Stimulated activated CD8-positive, alpha-beta memory T cell treated with anti-CD3 and anti-CD28 coated beads, Interleukin-12 subunit alpha, Interleukin-12 subunit beta, amount 100 ng/mL, for 4 hours (primary cell): ENCODE data around the gene LRRC18.

ENCODE experiments used
- DNase-seq: peaks from one replicate; pipeline ENCODE4 v3.0.0-alpha.2; 2020; ENCODE audit warnings: low read depth

The LRRC18 gene

DNA sequence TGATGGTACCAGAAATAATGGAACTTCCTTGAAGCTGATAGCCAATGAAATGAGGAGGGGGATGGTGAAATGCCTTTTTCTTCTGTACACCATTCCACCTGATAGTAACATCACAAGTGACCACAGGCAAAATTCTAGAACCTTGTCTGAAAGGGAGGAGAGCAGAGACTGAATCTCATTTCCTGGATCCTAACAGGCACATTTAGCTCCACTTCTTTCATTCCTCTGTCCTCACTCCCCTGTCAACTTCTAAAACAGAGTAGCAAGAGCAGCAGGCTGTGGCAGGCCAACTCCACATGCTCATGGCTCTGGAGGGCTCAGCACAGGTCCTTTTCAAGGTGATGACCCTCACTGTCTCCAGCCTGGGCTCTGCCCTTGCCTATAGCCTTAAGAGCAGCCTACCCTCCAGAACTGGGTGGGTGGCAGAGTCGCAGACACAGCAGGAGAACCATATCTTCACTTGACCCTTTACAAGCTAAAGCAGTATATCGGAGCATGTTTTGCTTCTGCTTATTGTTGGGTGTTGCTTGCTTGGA, at the start of gene LRRC18:
Gene LRRC18 (minus strand): TSS at position 51 of the 536 bp plus-strand sequence. CDS start 25,685 bp downstream, outside the sequence.
- no peak for DNase-seq

GRCh38 chr10:48985621-48986158, 46.0 kb upstream of the LRRC18 start:
- DNase-seq: no peak

GRCh38 chr10:48983648-48984351, 44.2 kb upstream of the LRRC18 start:
- no peak for DNase-seq

DNA sequence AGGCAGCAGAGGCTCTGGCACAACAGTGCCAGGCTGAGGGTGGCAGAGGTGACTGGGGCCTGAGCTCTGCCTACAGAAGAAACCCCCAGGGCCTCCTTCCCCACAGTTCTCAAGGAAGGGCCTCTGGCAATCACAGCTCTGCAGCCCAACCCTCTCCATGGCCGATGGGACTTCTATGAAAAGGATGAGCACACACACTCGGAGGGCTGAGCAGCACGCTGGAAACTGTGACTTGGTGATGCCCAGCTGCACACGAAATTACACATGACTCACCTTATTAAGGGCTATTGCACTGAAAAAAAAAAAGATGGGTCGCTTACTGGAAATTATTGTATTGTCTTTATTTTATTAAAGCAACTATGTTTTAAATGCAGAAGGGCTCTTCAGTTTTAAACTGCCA, 42.9 kb upstream of the LRRC18 start:
- no peak for DNase-seq

DNA sequence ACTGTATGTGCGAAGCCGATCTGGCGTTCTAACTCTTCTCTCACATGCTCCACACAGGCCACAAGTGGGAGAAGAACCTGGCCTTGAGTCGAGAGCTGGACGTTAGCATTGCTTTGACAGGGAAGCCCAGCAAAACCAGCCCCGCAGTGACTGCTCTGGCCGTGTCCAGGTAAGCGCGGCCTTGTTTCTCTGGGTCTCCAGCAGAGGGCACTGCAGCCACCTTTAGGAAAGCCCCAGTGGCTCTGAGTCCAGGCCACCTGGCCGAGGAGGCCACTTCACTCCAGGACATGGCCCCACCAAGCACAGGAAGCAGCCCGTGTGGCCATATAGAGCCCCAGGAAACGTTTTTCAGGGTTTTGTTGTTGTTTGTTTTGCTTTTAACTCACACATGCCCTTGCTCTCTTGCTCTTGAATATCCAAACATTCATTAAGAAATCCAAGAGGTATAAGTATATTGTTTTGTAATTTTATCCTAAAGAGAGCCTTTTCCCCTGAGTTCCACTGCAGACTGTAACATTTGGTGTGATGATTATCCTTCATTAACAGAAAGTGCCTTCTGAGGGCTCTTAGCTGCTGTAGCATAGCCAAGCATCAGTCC, 41.8 kb upstream of the LRRC18 start:
- no peak for DNase-seq

DNA sequence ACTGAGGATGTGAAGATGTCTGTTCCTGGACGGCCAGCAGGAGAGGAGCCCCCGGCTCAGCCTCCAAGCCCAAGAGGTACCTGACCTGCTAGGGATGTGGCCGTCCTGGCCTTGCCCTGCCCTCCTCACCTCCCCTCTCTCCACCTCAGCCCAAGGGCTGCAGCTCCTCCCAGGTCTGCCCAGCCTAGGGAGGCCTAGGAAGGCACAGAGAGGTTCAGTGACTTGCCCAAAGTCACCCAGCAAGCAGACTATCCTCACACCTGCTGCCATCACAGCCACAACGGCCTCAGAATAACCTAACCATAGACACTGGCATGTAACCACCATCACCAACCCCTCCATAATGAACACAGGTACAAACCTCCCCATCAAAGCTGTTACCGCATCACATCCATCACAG, 38.7 kb upstream of the LRRC18 start:
- DNase-seq: no peak

GRCh38 chr10:48976196-48976595, 36.6 kb upstream of the LRRC18 start:
- DNase-seq: no peak

- DNase-seq: no peak
Observed at GRCh38 chr10:48974510-48975156, 35.0 kb upstream of the LRRC18 start.

- DNase-seq: no peak
Observed at GRCh38 chr10:48973065-48973464, 33.4 kb upstream of the LRRC18 start.

GRCh38 chr10:48970654-48971053, 31.0 kb upstream of the LRRC18 start:
- DNase-seq: no peak

DNA sequence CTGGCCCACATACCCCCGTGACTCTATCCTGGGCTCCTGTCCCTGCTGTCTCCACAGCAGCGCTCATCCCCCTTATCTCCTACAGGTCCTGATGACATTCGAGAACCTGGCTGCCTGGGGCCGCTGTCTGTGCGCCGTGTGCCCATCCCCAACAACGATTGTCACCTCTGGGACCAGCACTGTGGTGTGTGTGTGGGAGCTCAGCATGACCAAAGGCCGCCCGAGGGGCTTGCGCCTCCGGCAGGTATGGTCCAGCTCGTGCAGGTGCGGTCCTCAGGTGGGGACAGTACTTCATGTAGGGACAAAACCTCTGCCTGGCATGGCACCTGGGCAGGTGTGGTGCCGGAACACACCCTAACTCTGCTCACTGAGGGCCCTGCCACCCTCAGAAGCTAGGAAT, 30.4 kb upstream of the LRRC18 start:
- no peak for DNase-seq

- DNase-seq: no peak
Observed at GRCh38 chr10:48968036-48968435, 28.4 kb upstream of the LRRC18 start.

GRCh38 chr10:48965460-48965859, 25.8 kb upstream of the LRRC18 start:
- DNase-seq: no peak

DNA sequence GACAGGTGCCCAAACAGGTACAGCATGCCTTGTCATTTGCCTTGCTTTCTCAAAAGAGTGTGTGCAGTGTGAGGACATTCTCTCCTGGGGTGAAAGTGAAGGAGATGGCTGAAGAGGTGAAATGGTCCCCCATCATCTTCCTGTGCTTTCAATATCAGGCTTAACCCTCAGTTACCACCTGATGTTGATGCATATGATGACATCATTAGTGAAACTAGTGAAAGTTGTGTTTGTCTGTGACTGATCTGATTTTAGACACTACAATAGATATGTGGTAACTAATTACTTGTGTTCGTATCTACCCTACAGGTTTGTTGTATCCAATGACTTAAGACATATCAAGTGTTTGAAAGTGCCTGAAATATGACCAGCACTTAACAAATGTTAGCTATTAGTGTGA, 24.4 kb upstream of the LRRC18 start:
- no peak for DNase-seq

GRCh38 chr10:48958598-48959190, 19.1 kb upstream of the LRRC18 start:
- DNase-seq: no peak

DNA sequence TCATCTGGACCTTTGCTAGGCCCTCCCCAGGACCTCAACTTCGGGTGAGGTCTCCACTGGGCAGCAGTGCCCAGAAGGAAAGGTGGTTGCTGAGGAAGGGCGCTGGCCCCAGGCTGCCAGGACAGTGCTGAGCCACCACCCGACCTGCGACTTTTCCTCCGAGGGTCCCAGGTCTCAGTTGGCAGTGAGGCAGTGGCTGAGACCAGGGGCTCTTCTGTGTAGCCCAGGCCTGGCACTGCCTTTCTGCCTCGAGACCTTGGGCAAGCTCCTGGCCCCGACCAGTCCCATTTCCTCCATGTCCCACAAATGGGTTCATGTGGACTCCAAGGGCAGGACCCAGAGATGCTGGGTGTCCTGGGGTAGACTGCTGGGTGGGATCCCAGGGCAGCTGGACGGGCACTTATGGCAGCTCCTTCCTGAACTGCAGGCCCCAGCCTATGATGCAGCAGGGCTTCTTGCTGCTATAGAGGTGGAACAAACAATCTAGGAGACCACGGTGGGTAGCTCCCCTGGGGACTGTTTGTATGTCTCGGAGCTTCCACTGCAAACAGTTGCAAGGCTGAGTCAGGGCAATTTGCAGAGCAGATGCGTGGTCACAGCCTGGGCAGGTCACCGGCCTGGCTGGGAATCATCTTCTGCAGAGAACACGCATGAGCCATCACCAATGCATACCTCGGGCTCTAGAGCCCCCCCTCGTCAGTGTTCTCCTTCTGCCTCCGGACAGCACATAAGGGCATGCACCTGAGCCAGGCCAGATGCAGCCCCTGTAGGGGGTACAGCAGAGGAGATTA, 17.9 kb upstream of the LRRC18 start:
- no peak for DNase-seq

- no peak for DNase-seq
Observed at GRCh38 chr10:48951707-48952106, 12.1 kb upstream of the LRRC18 start.

DNA sequence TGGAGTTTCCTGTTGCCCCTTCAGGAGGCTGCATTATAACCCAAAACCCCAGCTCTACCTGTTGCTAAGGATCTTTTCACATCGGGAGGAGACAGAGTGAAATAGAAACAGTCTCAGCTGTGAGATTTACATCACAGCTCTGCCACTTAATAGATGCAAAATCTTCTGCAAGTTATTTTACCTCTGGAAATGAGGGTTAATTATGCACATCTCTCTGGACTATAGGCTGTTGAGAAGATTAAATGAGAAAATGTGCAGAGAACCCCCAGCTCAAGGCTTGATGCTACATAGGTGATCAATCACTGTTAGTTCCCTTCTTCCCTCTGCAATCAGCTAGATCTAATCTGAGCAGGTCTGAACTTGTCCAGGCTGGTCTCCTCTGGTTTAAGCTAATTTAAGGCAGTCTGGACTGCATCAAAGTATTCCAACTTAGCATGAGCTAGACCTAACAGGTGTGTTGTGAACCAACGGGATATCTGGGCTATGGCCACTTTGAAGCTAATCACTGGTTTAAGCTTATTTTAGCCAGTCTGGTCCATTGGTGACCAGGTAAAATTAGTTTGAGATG, 8.9 kb upstream of the LRRC18 start:
- DNase-seq: no peak

GRCh38 chr10:48947690-48948469, 8.2 kb upstream of the LRRC18 start:
- DNase-seq: no peak

GRCh38 chr10:48946891-48947500, 7.4 kb upstream of the LRRC18 start:
- no peak for DNase-seq
